RWPE1 (cell line): ENCODE results near the gene CEP41.
A peak's percentile ranks its signal among the peaks of the same experiment; 100 is the strongest.

Experiments
- CTCF ChIA-PET: fragments of 350-600 bp; sonication (Branson Sonifier 250); formaldehyde crosslinking; extraction: SDS; loops from one replicate; lab custom pipeline; 2021; lab: Yijun Ruan, JAX
- POLR2A ChIA-PET: fragments of 400-600 bp; formaldehyde crosslinking; extraction: SDS; loops from one replicate; lab custom pipeline; 2020; ENCODE audit warnings: antibody characterized with exemption; ENCODE audit not compliant: low non-redundant PET; lab: Yijun Ruan, JAX
- DNase-seq: peaks from one replicate; pipeline ENCODE4 v3.0.0; 2012; ENCODE audit warnings: low spot score
- H3K27ac ChIP-seq: fragments of 450-650 bp; 2 replicates; pipeline ENCODE4 v1.5.1; 2017
- CTCF ChIP-seq: fragments of 450-650 bp; conservative IDR thresholded peaks from 2 replicates; pipeline ENCODE4 v1.5.1; 2017; ENCODE audit warnings: low read depth, mild to moderate bottlenecking

Gene CEP41

GRCh38 chr7:130486114-130486953 lies 45.5 kb upstream of the CEP41 start:
- TF ChIP-seq CTCF, result peak; percentile 84
- H3K27ac ChIP-seq, result no peak overlapping the region
- peak; percentile 64 for DNase-seq
- CTCF ChIA-PET, result interaction anchor here (0.6 to 0.7 kb wide), 2 partner anchors 11 to 13 kb away, joined by 4 read pairs; no protein-coding TSS in a partner anchor
- POLR2A ChIA-PET, result no interaction called here

GRCh38 chr7:130485734-130486113 lies 44.9 kb upstream of the CEP41 start:
- no peak overlapping the region for H3K27ac ChIP-seq
- CTCF ChIA-PET, result interaction anchor here (0.6 kb wide), 1 partner anchor 55 kb away, joined by 3 read pairs; no protein-coding TSS in a partner anchor
- no peak for TF ChIP-seq CTCF
- no peak for DNase-seq
- POLR2A ChIA-PET, result no interaction called here

- no peak overlapping the region for H3K27ac ChIP-seq
- POLR2A ChIA-PET, result no interaction called here
- CTCF ChIA-PET, result no interaction called here
- DNase-seq, result no peak
- no peak for TF ChIP-seq CTCF
These were observed 42.2 kb upstream of the CEP41 start for GRCh38 chr7:130483031-130483430.

GRCh38 chr7:130481898-130482297 lies 41.1 kb upstream of the CEP41 start:
- TF ChIP-seq CTCF, result no peak
- CTCF ChIA-PET, result no interaction called here

GRCh38 chr7:130479716-130480400 lies 39.0 kb upstream of the CEP41 start:
- DNase-seq, result no peak
- ChIA-PET CTCF (no interaction called here), POLR2A (no interaction called here)
- no peak overlapping the region for H3K27ac ChIP-seq
- TF ChIP-seq CTCF, result no peak

More at GRCh38 chr7:130481898-130482297, 41.1 kb upstream of the CEP41 start:
- POLR2A ChIA-PET, result no interaction called here
- no peak for DNase-seq
- H3K27ac ChIP-seq, result no peak overlapping the region

- no peak overlapping the region for H3K27ac ChIP-seq
- CTCF ChIA-PET, result interaction anchor here (0.6 kb wide), 1 partner anchor 43 kb away, joined by 3 read pairs; no protein-coding TSS in a partner anchor
These were observed 38.2 kb upstream of the CEP41 start for GRCh38 chr7:130478991-130479390.

More at GRCh38 chr7:130478991-130479390, 38.2 kb upstream of the CEP41 start:
- POLR2A ChIA-PET, result no interaction called here
- no peak for DNase-seq
- no peak for TF ChIP-seq CTCF
